Neuronal stem cell (in vitro differentiated cells): Measurements from ENCODE around the gene TMEM239.

ENCODE experiments used
- DNase-seq: peaks from one replicate; pipeline ENCODE4 v3.0.0-alpha.2; 2013; ENCODE audit warnings: low spot score
- H2AFZ ChIP-seq: one replicate; pipeline ENCODE4 v1.6.1; 2013; ENCODE audit warnings: mild to moderate bottlenecking, low read length, inconsistent platforms
- H2AK5ac ChIP-seq: 2 replicates; pipeline ENCODE4 v1.6.1; 2013; ENCODE audit warnings: low read depth, mild to moderate bottlenecking, inconsistent platforms, low read length, moderate library complexity, mixed read lengths
- H2BK120ac ChIP-seq: 2 replicates; pipeline ENCODE4 v1.6.1; 2013; ENCODE audit warnings: low read depth, mild to moderate bottlenecking, inconsistent platforms, low read length, moderate library complexity, mixed read lengths
- H2BK12ac ChIP-seq: one replicate; pipeline ENCODE4 v1.6.1; 2013; ENCODE audit warnings: low read length, inconsistent platforms
- H2BK15ac ChIP-seq: 2 replicates; pipeline ENCODE4 v1.6.1; 2013; ENCODE audit warnings: mild to moderate bottlenecking, low read length, inconsistent platforms, mixed read lengths
- H2BK5ac ChIP-seq: one replicate; pipeline ENCODE4 v1.6.1; 2013; ENCODE audit warnings: inconsistent platforms, mild to moderate bottlenecking, low read length, moderate library complexity
- H3K14ac ChIP-seq: one replicate; pipeline ENCODE4 v1.6.1; 2013; ENCODE audit warnings: low read length, inconsistent platforms
- H3K18ac ChIP-seq: 2 replicates; pipeline ENCODE4 v1.6.1; 2013; ENCODE audit warnings: low read length, inconsistent platforms
- H3K23ac ChIP-seq: 2 replicates; pipeline ENCODE4 v1.6.1; 2013; ENCODE audit warnings: low read depth, mild to moderate bottlenecking, mixed read lengths, low read length, inconsistent platforms; ENCODE audit not compliant: poor library complexity
- H3K27ac ChIP-seq: replicated peaks from 3 replicates; pipeline ENCODE4 v1.5.1; 2013; ENCODE audit warnings: low read length, inconsistent platforms
- H3K27me3 ChIP-seq, 3 experiments: 2 replicates each; pipeline ENCODE4 v1.6.1; 2013; ENCODE audit warnings: low read length in 3 of 3, mild to moderate bottlenecking in 2 of 3, inconsistent platforms in 1 of 3, low read depth in 1 of 3, mixed read lengths in 1 of 3, moderate library complexity in 1 of 3; ENCODE audit not compliant: control insufficient read depth in 3 of 3, insufficient read depth in 3 of 3
- H3K36me3 ChIP-seq, 2 donors: replicated peaks in 1 of 2; 2 replicates each; pipeline ENCODE4 v1.6.1; 2013; ENCODE audit warnings: low read length in 2 of 2; ENCODE audit not compliant: control insufficient read depth in 2 of 2, insufficient read depth in 2 of 2
- H3K4ac ChIP-seq: 2 replicates; pipeline ENCODE4 v1.6.1; 2013; ENCODE audit warnings: inconsistent platforms, mild to moderate bottlenecking, low read length, moderate library complexity
- H3K4me1 ChIP-seq, 2 donors: 1 replicate in 1 of 2; 2 replicates in 1 of 2; pipeline ENCODE4 v1.6.1; 2013; ENCODE audit warnings: low read length in 2 of 2, low read depth in 1 of 2; ENCODE audit not compliant: control insufficient read depth in 2 of 2, insufficient read depth in 1 of 2
- H3K4me2 ChIP-seq: one replicate; pipeline ENCODE4 v1.6.1; 2013; ENCODE audit warnings: mild to moderate bottlenecking, low read length, inconsistent platforms; ENCODE audit not compliant: insufficient read depth, poor library complexity, severe bottlenecking
- H3K4me3 ChIP-seq, 2 donors: 2 replicates each; pipeline ENCODE4 v1.5.1; 2013; ENCODE audit warnings: low read length in 2 of 2, mild to moderate bottlenecking in 2 of 2, inconsistent platforms in 1 of 2, moderate library complexity in 1 of 2
- H3K79me1 ChIP-seq: one replicate; pipeline ENCODE4 v1.6.1; 2013; ENCODE audit warnings: low read depth, mild to moderate bottlenecking, inconsistent platforms, low read length, moderate library complexity
- H3K9ac ChIP-seq: one replicate; pipeline ENCODE4 v1.6.1; 2013; ENCODE audit warnings: mild to moderate bottlenecking, low read depth, low read length, inconsistent platforms; ENCODE audit not compliant: poor library complexity
- H3K9me3 ChIP-seq, 2 donors: replicated peaks in 1 of 2; 2 replicates each; pipeline versions ENCODE3 to v1.6.1; 2013; ENCODE audit warnings: low read length in 2 of 2, mild to moderate bottlenecking in 2 of 2, inconsistent platforms in 1 of 2, low read depth in 1 of 2, mixed read lengths in 1 of 2, moderate library complexity in 1 of 2; ENCODE audit not compliant: control insufficient read depth in 2 of 2, insufficient read depth in 1 of 2
- H4K8ac ChIP-seq: one replicate; pipeline ENCODE4 v1.6.1; 2013; ENCODE audit warnings: low read depth, mild to moderate bottlenecking, inconsistent platforms, low read length, moderate library complexity
- H4K91ac ChIP-seq: one replicate; pipeline ENCODE4 v1.6.1; 2013; ENCODE audit warnings: low read length, low read depth, mild to moderate bottlenecking, inconsistent platforms; ENCODE audit not compliant: poor library complexity
- WGBS, 2 donors: extraction: QIAGEN DNeasy Blood & Tissue Kit; methylation state at CpG; one replicate each; pipeline ENCODE4 v1.1.7; 2013; ENCODE audit warnings: missing lambda C conversion rate in 2 of 2, mixed read lengths in 1 of 2; ENCODE audit not compliant: insufficient read length in 2 of 2, insufficient replicate concordance in 1 of 2; ENCODE audit errors: extremely low coverage in 2 of 2; 5-methylcytosine and 5-hydroxymethylcytosine counted together

The TMEM239 gene

GRCh38 chr20:2865630-2866029 lies 49.5 kb downstream of the TMEM239 start:
- Histone ChIP-seq H3K9ac (no peak overlapping the region), H3K4me3 (no peak overlapping the region), H3K4me2 (no peak overlapping the region), H2BK12ac (no peak overlapping the region), H2AK5ac (no peak overlapping the region), H2AFZ (no peak overlapping the region), H3K36me3 (peaks cover 26 to 57% of the 10 kb centered on the region in 2 donors), H3K4ac (no peak overlapping the region), H4K8ac (no peak overlapping the region), H3K27ac (no peak overlapping the region), H4K91ac (no peak overlapping the region), H3K9me3 (no peaks in the 10 kb centered on the region), H3K27me3 (no peaks in the 10 kb centered on the region), H2BK5ac (no peak overlapping the region), H2BK15ac (no peak overlapping the region), H3K79me1 (no peaks in the 10 kb centered on the region), H3K4me1 (peaks cover 1 to 4% of the 10 kb centered on the region in 2 donors), H3K23ac (no peak overlapping the region), H3K18ac (no peak overlapping the region), H3K14ac (no peak overlapping the region), H2BK120ac (no peak overlapping the region)
- WGBS, 2 donors: no CpG with 5 or more reads among the region's 3 CpGs
- no peak for DNase-seq

- Histone ChIP-seq H3K27me3 (no peaks in the 10 kb centered on the region), H3K36me3 (peaks cover 20 to 51% of the 10 kb centered on the region in 2 donors)
Observed at GRCh38 chr20:2866236-2866635, 50.1 kb downstream of the TMEM239 start.

GRCh38 chr20:2867081-2867864 lies 51.1 kb downstream of the TMEM239 start:
- Histone ChIP-seq H3K27me3 (peaks cover 0 to 2% (median 0%) of the 10 kb centered on the region in 3 experiments), H3K18ac (no peak overlapping the region), H3K9me3 (no peaks in the 10 kb centered on the region), H3K4me3 (no peak overlapping the region), H3K23ac (no peak overlapping the region), H3K79me1 (no peaks in the 10 kb centered on the region), H3K14ac (no peak overlapping the region), H2AFZ (no peak overlapping the region), H3K4ac (no peak overlapping the region), H2BK120ac (no peak overlapping the region), H4K91ac (no peak overlapping the region), H3K36me3 (peaks cover 18 to 42% of the 10 kb centered on the region in 2 donors), H3K9ac (no peak overlapping the region), H3K27ac (no peak overlapping the region), H2BK15ac (no peak overlapping the region), H3K4me2 (no peak overlapping the region), H4K8ac (no peak overlapping the region), H3K4me1 (peaks cover 5 to 10% of the 10 kb centered on the region in 2 donors), H2BK5ac (no peak overlapping the region), H2AK5ac (no peak overlapping the region), H2BK12ac (no peak overlapping the region)
- no peak for DNase-seq
- WGBS, 2 donors: no CpG with 5 or more reads among the region's 12 CpGs

More at GRCh38 chr20:2866236-2866635, 50.1 kb downstream of the TMEM239 start:
- Histone ChIP-seq H2BK120ac (no peak overlapping the region), H2BK15ac (no peak overlapping the region), H3K9me3 (no peaks in the 10 kb centered on the region), H2BK5ac (no peak overlapping the region), H3K14ac (no peak overlapping the region), H3K23ac (no peak overlapping the region), H3K4me3 (no peak overlapping the region), H3K27ac (no peak overlapping the region), H4K91ac (no peak overlapping the region), H3K4ac (no peak overlapping the region), H2AFZ (no peak overlapping the region), H2BK12ac (no peak overlapping the region), H3K4me1 (peaks cover 5 to 10% of the 10 kb centered on the region in 2 donors), H4K8ac (no peak overlapping the region), H3K18ac (no peak overlapping the region), H3K9ac (no peak overlapping the region), H3K4me2 (no peak overlapping the region), H2AK5ac (no peak overlapping the region), H3K79me1 (no peaks in the 10 kb centered on the region)
- no CpG with 5 or more reads among the region's 11 CpGs for WGBS, 2 donors
- no peak for DNase-seq
